Lower lobe of right lung (tissue), 2 donors: ENCODE results near the gene PHF20. TPM values are rescaled to one million over a fixed set of nuclear protein-coding genes. Genes with fewer than 3 reads are reported as not detected.
"Not testable (repeated sequence)": the region's sequence is repeated elsewhere in the genome, so short reads cannot be mapped to it uniquely, and the experiment has no call there.

Experiments used
- ATAC-seq, 2 donors: fragments of 200-7000 bp; cut with Tn5 transposase; one replicate each; pipeline ENCODE4 v1.9.1; 2020 to 2022; ENCODE audit warnings: mild to moderate bottlenecking in 2 of 2, moderate library complexity in 2 of 2
- DNase-seq: peaks from one replicate; pipeline ENCODE4 v3.0.0-alpha.2; 2020
- H3K27ac ChIP-seq: fragments of 200-600 bp; one replicate; pipeline ENCODE4 v1.8.0; 2022
- H3K27me3 ChIP-seq: fragments of 200-600 bp; one replicate; pipeline ENCODE4 v1.8.0; 2022; ENCODE audit warnings: low read depth
- H3K36me3 ChIP-seq: fragments of 200-600 bp; one replicate; pipeline ENCODE4 v1.8.0; 2022; ENCODE audit warnings: mild to moderate bottlenecking
- H3K4me1 ChIP-seq: fragments of 200-600 bp; one replicate; pipeline ENCODE4 v1.8.0; 2022
- H3K4me3 ChIP-seq: fragments of 200-600 bp; one replicate; pipeline ENCODE4 v1.8.0; 2022; ENCODE audit warnings: mild to moderate bottlenecking
- H3K9me3 ChIP-seq: fragments of 200-600 bp; one replicate; pipeline ENCODE4 v1.8.0; 2022
- CTCF ChIP-seq: fragments of 200-600 bp; IDR thresholded peaks from one replicate; pipeline ENCODE4 v1.8.0; 2022; ENCODE audit warnings: antibody characterized with exemption, mild to moderate bottlenecking
- intact Hi-C: fragments of 100-400 bp; cut with DNase I; formaldehyde crosslinking; loops from one replicate; pipeline ENCODE4 v1.11.0; 2022
- total RNA-seq: library from RNA; stranded (reverse); fragmentation: NEBNext Ultra II Directional; extraction: Animal tissue kit (Norgen Biotek cat#: 25700); gene quantifications from one replicate; pipeline ENCODE4 v1.2.1, GENCODE V29; 2021
- donor health status: DM: no; HTN: yes; CAD: no; lungs with severe emphysema.

The PHF20 gene
- total RNA-seq, 1 donor from 2014 or later: 47.9 TPM

- no peak overlapping the region for H3K27ac ChIP-seq
- H3K9me3 ChIP-seq: no peaks in the 10 kb centered on the region
- H3K27me3 ChIP-seq: no peaks in the 10 kb centered on the region
- H3K4me3 ChIP-seq: no peak overlapping the region
- DNase-seq: no peak
- H3K4me1 ChIP-seq: peaks cover 3% of the 10 kb centered on the region
- no peak for TF ChIP-seq CTCF
- intact Hi-C loops: no loop called here
- no peak for ATAC-seq
- peaks cover 19% of the 10 kb centered on the region for H3K36me3 ChIP-seq
Observed at GRCh38 chr20:35892871-35893270, 121.1 kb downstream of the PHF20 start.

GRCh38 chr20:35893942-35894341, 122.1 kb downstream of the PHF20 start:
- no peaks in the 10 kb centered on the region for H3K27me3 ChIP-seq
- no peaks in the 10 kb centered on the region for H3K4me1 ChIP-seq
- no peak overlapping the region for H3K27ac ChIP-seq
- no peak for ATAC-seq
- H3K36me3 ChIP-seq: peaks cover 19% of the 10 kb centered on the region
- no peak overlapping the region for H3K4me3 ChIP-seq
- TF ChIP-seq CTCF: no peak
- H3K9me3 ChIP-seq: no peaks in the 10 kb centered on the region
- intact Hi-C loops: no loop called here
- DNase-seq: no peak

- H3K27ac ChIP-seq, H3K4me1 ChIP-seq, intact Hi-C loops, H3K4me3 ChIP-seq, H3K27me3 ChIP-seq, H3K9me3 ChIP-seq, ATAC-seq, DNase-seq: not testable (repeated sequence)
- peaks cover 33% of the 10 kb centered on the region for H3K36me3 ChIP-seq
Observed at GRCh38 chr20:35895516-35895915, 123.7 kb downstream of the PHF20 start.

GRCh38 chr20:35899064-35899463, 127.2 kb downstream of the PHF20 start:
- ATAC-seq (no peak), DNase-seq (no peak)
- Histone ChIP-seq H3K4me3 (no peak overlapping the region), H3K4me1 (no peaks in the 10 kb centered on the region), H3K27ac (no peak overlapping the region), H3K27me3 (no peaks in the 10 kb centered on the region), H3K9me3 (no peaks in the 10 kb centered on the region), H3K36me3 (peaks cover 48% of the 10 kb centered on the region)
- intact Hi-C loops: no loop called here
- TF ChIP-seq CTCF: no peak

GRCh38 chr20:35901230-35901629, 129.4 kb downstream of the PHF20 start:
- H3K4me3 ChIP-seq, H3K4me1 ChIP-seq, H3K27me3 ChIP-seq, DNase-seq, intact Hi-C loops, H3K27ac ChIP-seq, ATAC-seq, H3K9me3 ChIP-seq: not testable (repeated sequence)
- peaks cover 33% of the 10 kb centered on the region for H3K36me3 ChIP-seq

GRCh38 chr20:35901678-35902544, 130.1 kb downstream of the PHF20 start:
- Histone ChIP-seq H3K4me1 (no peaks in the 10 kb centered on the region), H3K27me3 (no peaks in the 10 kb centered on the region), H3K9me3 (no peaks in the 10 kb centered on the region), H3K36me3 (peaks cover 34% of the 10 kb centered on the region), H3K4me3 (no peak overlapping the region), H3K27ac (no peak overlapping the region)
- DNase-seq: no peak
- intact Hi-C loops: no loop called here
- ATAC-seq: no peak
- TF ChIP-seq CTCF: no peak
